ENCODE data around the gene ATN1. TPM values are rescaled to one million over a fixed set of nuclear protein-coding genes. Genes with fewer than 3 reads are reported as not detected.

ATN1 gene
- total RNA-seq, 2 donors from 2014 or later = 36.1 to 86.7 TPM

DNA sequence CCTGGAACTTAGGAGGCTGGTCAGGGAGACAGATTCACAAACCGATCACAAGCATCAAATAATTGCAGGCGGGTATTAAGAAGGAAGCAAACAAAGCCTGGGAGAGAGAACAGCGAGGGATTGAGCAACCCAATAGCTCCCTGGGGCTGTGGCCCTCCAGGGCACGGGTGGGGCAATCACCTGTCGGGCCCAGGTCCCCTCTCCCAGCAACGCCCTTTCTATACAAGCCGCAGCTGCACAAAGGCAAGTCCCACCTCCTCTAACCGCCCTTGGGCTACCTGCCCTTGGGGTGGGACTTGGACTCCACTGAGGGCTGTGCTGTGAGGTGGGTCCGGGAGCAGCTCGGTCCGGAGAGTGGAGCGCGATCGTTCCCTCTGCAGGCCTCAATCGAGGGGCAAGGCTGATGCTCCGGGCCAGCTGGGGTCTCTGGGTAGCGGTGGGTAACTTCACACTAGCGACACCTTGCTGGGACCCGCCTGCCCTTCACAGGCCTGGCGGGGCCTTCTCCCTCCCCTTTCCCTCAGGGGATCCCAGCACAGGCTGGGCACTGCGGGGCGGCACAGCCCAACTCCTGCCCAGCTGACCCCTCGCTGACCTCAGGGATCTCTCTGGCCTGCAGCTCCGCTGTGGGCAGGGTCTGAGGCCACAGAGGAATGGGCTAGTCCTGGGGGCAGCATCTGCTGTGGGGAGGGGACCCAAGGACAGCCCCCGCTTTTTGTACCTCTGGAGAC, 34.7 kb downstream of the ATN1 start:
- Histone ChIP-seq H3K27me3 (no peaks in the 10 kb centered on the region), H3K4me3 (peak overlapping the region in 1 of 2 donors; percentile 13), H3K27ac (peak overlapping the region; percentile 99 to 100 (median 99)), H3K4me1 (peaks cover 60% of the 10 kb centered on the region), H3K9me3 (no peaks in the 10 kb centered on the region), H3K36me3 (replicated peaks in 1 of 2; ENCODE audit: insufficient read depth in 1 of 2, low read depth in 2 of 2) (peaks cover 0 to 2% of the 10 kb centered on the region in 2 donors)
- intact Hi-C loops (cut with DNase I) = no loop called here
- peak; percentile 81 to 93 (median 88) for DNase-seq
- peak; percentile 22 to 75 (median 45) for TF ChIP-seq POLR2A (IDR thresholded peaks at IDR 0.05)
- TF ChIP-seq, protein P1, sequence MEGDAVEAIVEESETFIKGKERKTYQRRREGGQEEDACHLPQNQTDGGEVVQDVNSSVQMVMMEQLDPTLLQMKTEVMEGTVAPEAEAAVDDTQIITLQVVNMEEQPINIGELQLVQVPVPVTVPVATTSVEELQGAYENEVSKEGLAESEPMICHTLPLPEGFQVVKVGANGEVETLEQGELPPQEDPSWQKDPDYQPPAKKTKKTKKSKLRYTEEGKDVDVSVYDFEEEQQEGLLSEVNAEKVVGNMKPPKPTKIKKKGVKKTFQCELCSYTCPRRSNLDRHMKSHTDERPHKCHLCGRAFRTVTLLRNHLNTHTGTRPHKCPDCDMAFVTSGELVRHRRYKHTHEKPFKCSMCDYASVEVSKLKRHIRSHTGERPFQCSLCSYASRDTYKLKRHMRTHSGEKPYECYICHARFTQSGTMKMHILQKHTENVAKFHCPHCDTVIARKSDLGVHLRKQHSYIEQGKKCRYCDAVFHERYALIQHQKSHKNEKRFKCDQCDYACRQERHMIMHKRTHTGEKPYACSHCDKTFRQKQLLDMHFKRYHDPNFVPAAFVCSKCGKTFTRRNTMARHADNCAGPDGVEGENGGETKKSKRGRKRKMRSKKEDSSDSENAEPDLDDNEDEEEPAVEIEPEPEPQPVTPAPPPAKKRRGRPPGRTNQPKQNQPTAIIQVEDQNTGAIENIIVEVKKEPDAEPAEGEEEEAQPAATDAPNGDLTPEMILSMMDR (IDR thresholded peaks at IDR 0.05) = peak in 2 of 7 experiments; percentile 1 to 9
- ATAC-seq = peak; percentile 60
- WGBS, 2 donors = 7 to 18% methylated on average over 3 to 23 of the region's 25 CpGs

DNA sequence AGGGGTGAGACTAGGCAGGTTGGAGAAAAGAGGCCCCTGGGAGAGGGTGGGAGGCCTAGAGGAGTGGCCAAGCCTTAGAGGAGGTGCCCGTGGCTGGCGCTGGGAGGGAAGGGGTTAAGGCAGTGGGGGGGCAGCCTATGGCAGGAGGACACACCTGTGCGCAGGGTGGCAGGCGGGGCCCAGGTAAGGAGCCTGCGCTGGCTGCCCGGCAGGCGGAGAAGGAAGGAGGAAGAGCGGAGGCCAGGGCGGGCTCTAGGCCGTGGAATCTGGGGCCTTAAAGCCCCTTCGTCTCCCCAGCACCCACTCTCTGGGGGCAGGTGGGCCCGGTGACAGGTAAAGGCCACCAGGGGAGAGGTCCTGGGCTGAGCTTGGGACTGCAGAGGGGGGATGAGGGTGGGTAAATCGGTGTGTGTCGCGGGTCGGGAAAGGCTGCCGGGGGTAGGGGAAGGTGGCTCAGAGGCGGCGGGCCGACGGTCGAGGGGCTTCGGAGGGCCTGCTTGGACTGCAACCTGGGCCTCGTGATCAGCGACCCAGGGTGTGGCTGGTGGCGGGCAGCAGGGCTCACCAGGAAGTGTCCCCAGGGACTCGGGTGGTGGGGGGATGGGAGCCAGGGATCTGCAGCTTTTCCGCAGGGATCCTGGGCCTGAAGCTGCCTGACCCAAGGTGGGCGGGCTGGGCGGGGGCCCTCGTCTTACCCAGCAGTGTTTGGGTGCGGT, 35.4 kb downstream of the ATN1 start:
- peaks cover 0 to 2% of the 10 kb centered on the region in 2 donors for H3K36me3 ChIP-seq (replicated peaks in 1 of 2; ENCODE audit: insufficient read depth in 1 of 2, low read depth in 2 of 2)
- peak overlapping the region; percentile 50 to 92 for H3K4me3 ChIP-seq
- peak overlapping the region; percentile 99 to 100 (median 99) for H3K27ac ChIP-seq
- TF ChIP-seq, protein P1 (IDR thresholded peaks at IDR 0.05) = peak in 4 of 7 experiments; percentile 53 to 76 (median 60)
- TF ChIP-seq POLR2A (IDR thresholded peaks at IDR 0.05) = peak; percentile 98 to 100 (median 99)
- no peaks in the 10 kb centered on the region for H3K27me3 ChIP-seq
- H3K4me1 ChIP-seq = peaks cover 67% of the 10 kb centered on the region
- ATAC-seq (peak; percentile 80), DNase-seq (peak; percentile 96 to 97 (median 96))
- intact Hi-C loops (cut with DNase I) = no loop called here
- H3K9me3 ChIP-seq = no peaks in the 10 kb centered on the region
- WGBS, 2 donors = 13 to 20% methylated on average over 27 to 32 of the region's 32 CpGs

DNA sequence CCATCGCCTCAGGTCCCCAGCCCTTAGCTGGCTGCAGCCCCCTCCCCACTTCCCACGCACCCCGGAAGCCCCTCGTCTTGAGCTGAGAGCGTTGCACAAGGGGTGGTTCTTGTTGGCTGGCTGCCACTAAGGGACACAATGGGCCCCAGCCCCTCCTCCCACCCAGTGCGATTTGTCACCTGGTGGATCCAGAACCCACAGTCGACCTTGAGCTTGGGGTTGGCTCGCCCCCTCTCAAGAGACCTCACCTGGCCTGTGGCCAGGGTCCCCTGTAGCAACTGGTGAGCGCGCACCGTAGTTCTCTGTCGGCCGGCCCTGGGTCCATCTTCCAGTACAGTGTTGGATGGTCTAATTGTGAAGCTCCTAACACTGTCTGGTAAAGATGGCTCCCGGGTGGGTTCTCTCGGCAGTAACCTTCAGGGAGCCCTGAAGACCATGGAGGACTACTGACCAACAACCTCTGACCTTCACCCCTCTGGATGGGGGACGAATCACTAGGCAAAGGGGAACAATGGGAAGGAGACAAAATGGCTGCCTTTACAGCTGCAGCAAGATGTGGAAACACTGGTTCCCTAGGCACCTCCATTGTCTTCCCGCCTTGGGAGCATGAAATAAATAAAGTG, 36.1 kb downstream of the ATN1 start:
- TF ChIP-seq POLR2A (IDR thresholded peaks at IDR 0.05) = no peak
- TF ChIP-seq, protein P1 (IDR thresholded peaks at IDR 0.05) = no peak
- ATAC-seq (no peak), DNase-seq (peak; percentile 60 to 73 (median 66))
- intact Hi-C loops (cut with DNase I) = no loop called here
- Histone ChIP-seq H3K27me3 (no peaks in the 10 kb centered on the region), H3K4me1 (peaks cover 74% of the 10 kb centered on the region), H3K9me3 (no peaks in the 10 kb centered on the region), H3K4me3 (peak overlapping the region; percentile 50 to 92), H3K36me3 (replicated peaks in 1 of 2; ENCODE audit: insufficient read depth in 1 of 2, low read depth in 2 of 2) (peaks cover 0 to 2% of the 10 kb centered on the region in 2 donors), H3K27ac (peak overlapping the region; percentile 99 to 100 (median 99))
- WGBS, 2 donors = 9 to 17% methylated on average over 12 to 17 of the region's 17 CpGs

DNA sequence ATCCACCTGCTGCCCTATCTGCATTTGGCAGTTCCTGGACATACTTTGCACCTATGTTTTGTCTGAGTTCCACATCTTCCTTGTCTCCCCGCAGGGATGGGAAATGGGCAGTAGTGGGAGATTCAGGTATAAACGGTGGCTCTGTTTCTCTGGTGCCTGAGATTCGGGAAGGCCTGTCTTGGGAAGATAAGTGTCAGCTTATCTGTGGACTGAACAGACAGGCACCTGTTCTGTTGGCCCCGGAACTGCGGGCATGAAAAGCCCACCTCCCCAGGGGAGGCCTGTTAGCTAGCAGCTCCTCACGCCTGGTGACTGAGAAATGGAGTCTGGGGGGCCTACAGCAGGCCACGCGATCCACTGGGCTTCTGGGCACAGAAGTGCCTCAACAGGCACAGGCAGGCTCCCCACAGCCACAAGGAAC, 36.9 kb downstream of the ATN1 start:
- no peaks in the 10 kb centered on the region for H3K27me3 ChIP-seq
- WGBS, 2 donors = 25 to 45% methylated on average over 3 to 8 of the region's 8 CpGs
- intact Hi-C loops (cut with DNase I) = no loop called here
- ATAC-seq = no peak
- H3K36me3 ChIP-seq (replicated peaks in 1 of 2; ENCODE audit: insufficient read depth in 1 of 2, low read depth in 2 of 2) = peaks cover 0 to 2% of the 10 kb centered on the region in 2 donors
- no peaks in the 10 kb centered on the region for H3K9me3 ChIP-seq
- H3K4me1 ChIP-seq = peaks cover 81% of the 10 kb centered on the region
- TF ChIP-seq POLR2A (IDR thresholded peaks at IDR 0.05) = no peak
- TF ChIP-seq, protein P1 (IDR thresholded peaks at IDR 0.05) = no peak
- peak overlapping the region; percentile 99 to 100 (median 99) for H3K27ac ChIP-seq
- no peak for DNase-seq
- H3K4me3 ChIP-seq = peak overlapping the region; percentile 50 to 92

All from body of pancreas (tissue), 4 donors.